PC-9 (cell line): Measurements from ENCODE around the gene GUCA1C. TPM values are rescaled to one million over a fixed set of nuclear protein-coding genes. Genes with fewer than 3 reads are reported as not detected.

Experiments
- BruUV-seq: library from RNA; stranded (reverse); fragments of 400-500 nt; replicated peaks from 2 replicates; lab custom pipeline; 2021; lab: Mats Ljungman, UMichigan
- CTCF ChIA-PET: fragments of 300-600 bp; sonication (Branson Sonifier 250); formaldehyde crosslinking; loops from one replicate; lab custom pipeline; 2022; ENCODE audit warnings: antibody characterized with exemption; lab: Charles Lee
- POLR2A ChIA-PET: fragments of 300-600 bp; sonication (Branson Sonifier 250); formaldehyde crosslinking; loops from one replicate; lab custom pipeline; 2022; ENCODE audit warnings: antibody characterized with exemption; ENCODE audit not compliant: unreplicated experiment; lab: Charles Lee
- DNase-seq, 2 experiments: peaks; one replicate each; pipeline versions ENCODE4 v3.0.0 to v3.0.0-alpha.2; 2015 to 2022; ENCODE audit warnings: mixed read lengths in 1 of 2
- H2AFZ ChIP-seq: fragments of 200-600 bp; sonication (generic); 2 replicates; pipeline ENCODE4 v1.8.1; 2017; ENCODE audit warnings: antibody characterized with exemption
- H3F3A ChIP-seq: fragments of 200-600 bp; sonication (generic); 2 replicates; pipeline ENCODE4 v1.8.1; 2017; ENCODE audit warnings: antibody characterized with exemption, mild to moderate bottlenecking, low read depth; ENCODE audit not compliant: insufficient read depth
- H3K27ac ChIP-seq: fragments of 200-600 bp; sonication (generic); 2 replicates; pipeline ENCODE4 v1.6.1; 2016; ENCODE audit warnings: mixed run types
- H3K27me3 ChIP-seq: fragments of 200-600 bp; sonication (generic); 2 replicates; pipeline ENCODE4 v1.6.1; 2016; ENCODE audit warnings: low read depth, mixed run types; ENCODE audit not compliant: insufficient read depth
- H3K36me3 ChIP-seq: fragments of 200-600 bp; sonication (generic); 2 replicates; pipeline ENCODE4 v1.6.1; 2016; ENCODE audit warnings: low read depth, mixed run types
- H3K4me1 ChIP-seq: fragments of 200-600 bp; sonication (generic); replicated peaks from 2 replicates; pipeline ENCODE4 v1.6.1; 2016; ENCODE audit warnings: mixed run types; ENCODE audit not compliant: insufficient read depth
- H3K4me2 ChIP-seq: fragments of 200-600 bp; sonication (generic); 2 replicates; pipeline ENCODE4 v1.6.1; 2017; ENCODE audit warnings: mixed run types
- H3K4me3 ChIP-seq: fragments of 200-600 bp; sonication (generic); 2 replicates; pipeline ENCODE4 v1.6.1; 2016; ENCODE audit warnings: mixed run types
- H3K79me2 ChIP-seq: fragments of 200-600 bp; sonication (generic); 2 replicates; pipeline ENCODE4 v1.6.1; 2017; ENCODE audit warnings: low read depth, mixed run types
- H3K9me2 ChIP-seq: fragments of 200-600 bp; sonication (generic); 2 replicates; pipeline ENCODE4 v1.8.1; 2017; ENCODE audit warnings: mild to moderate bottlenecking; ENCODE audit not compliant: insufficient read depth
- H3K9me3 ChIP-seq: fragments of 200-600 bp; sonication (generic); 2 replicates; pipeline ENCODE4 v1.8.1; 2016; ENCODE audit warnings: low read depth; ENCODE audit not compliant: insufficient read depth
- H4K20me1 ChIP-seq: fragments of 200-600 bp; sonication (generic); 2 replicates; pipeline ENCODE4 v1.8.1; 2017; ENCODE audit not compliant: insufficient read depth
- EZH2 ChIP-seq: fragments of 200-600 bp; sonication (generic); IDR thresholded peaks from 2 replicates; pipeline ENCODE4 v1.8.0; 2017; ENCODE audit warnings: antibody characterized with exemption, low read depth
- intact Hi-C: fragments of 100-400 bp; cut with micrococcal nuclease; formaldehyde crosslinking; loops from one replicate; pipeline ENCODE4 v1.10.0; 2022; ENCODE audit not compliant: unreplicated experiment
- total RNA-seq: library from RNA; stranded (reverse); gene quantifications from 2 replicates; pipeline ENCODE4 v1.2.3, GENCODE V29; 2021
- TF ChIP-seq, protein P1 (sequence below): fragments of 200-600 bp; sonication (generic); conservative IDR thresholded peaks from 2 replicates; pipeline ENCODE4 v1.6.1; 2017; ENCODE audit warnings: mixed run types, antibody characterized with exemption, mild to moderate bottlenecking, moderate library complexity

The GUCA1C gene
- total RNA-seq, 1 experiment from 2014 or later = not detected

DNA sequence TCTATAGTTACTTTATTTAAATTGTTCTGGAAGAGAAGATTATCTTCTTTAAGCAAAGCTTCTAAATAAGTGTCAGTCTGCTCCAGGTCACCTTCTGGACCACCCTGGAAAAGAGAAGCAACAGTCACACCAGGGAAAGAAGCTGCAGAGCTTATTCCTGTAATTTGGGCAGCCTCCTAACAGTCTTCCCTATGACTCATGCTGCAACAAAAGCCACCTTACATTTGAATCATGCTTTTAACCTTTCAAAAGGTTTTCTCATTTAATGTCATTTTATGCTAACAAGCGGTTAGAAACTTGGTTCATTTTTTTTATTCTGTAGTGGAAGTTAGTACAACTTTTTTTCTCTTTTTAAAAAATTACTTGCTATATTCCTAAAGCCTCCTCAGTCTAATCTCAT, 5.3 kb upstream of the GUCA1C start:
- H4K20me1 ChIP-seq = no peaks in the 10 kb centered on the region
- POLR2A ChIA-PET = no interaction called here
- H3K4me3 ChIP-seq = no peak overlapping the region
- no peak for TF ChIP-seq EZH2
- TF ChIP-seq, protein P1, sequence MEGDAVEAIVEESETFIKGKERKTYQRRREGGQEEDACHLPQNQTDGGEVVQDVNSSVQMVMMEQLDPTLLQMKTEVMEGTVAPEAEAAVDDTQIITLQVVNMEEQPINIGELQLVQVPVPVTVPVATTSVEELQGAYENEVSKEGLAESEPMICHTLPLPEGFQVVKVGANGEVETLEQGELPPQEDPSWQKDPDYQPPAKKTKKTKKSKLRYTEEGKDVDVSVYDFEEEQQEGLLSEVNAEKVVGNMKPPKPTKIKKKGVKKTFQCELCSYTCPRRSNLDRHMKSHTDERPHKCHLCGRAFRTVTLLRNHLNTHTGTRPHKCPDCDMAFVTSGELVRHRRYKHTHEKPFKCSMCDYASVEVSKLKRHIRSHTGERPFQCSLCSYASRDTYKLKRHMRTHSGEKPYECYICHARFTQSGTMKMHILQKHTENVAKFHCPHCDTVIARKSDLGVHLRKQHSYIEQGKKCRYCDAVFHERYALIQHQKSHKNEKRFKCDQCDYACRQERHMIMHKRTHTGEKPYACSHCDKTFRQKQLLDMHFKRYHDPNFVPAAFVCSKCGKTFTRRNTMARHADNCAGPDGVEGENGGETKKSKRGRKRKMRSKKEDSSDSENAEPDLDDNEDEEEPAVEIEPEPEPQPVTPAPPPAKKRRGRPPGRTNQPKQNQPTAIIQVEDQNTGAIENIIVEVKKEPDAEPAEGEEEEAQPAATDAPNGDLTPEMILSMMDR = no peak
- H3K27ac ChIP-seq = no peak overlapping the region
- H3F3A ChIP-seq = no peaks in the 10 kb centered on the region
- H3K9me2 ChIP-seq = peaks cover 4% of the 10 kb centered on the region; the same call in 1 of the 2 replicates
- intact Hi-C loops = no loop called here
- no peaks in the 10 kb centered on the region for H3K36me3 ChIP-seq
- no peaks in the 10 kb centered on the region for H3K27me3 ChIP-seq
- H3K4me2 ChIP-seq = no peak overlapping the region
- no peak for DNase-seq
- H3K9me3 ChIP-seq = no peaks in the 10 kb centered on the region
- H2AFZ ChIP-seq = no peak overlapping the region
- no peaks in the 10 kb centered on the region for H3K79me2 ChIP-seq
- no TSS peak for BruUV-seq
- no peaks in the 10 kb centered on the region for H3K4me1 ChIP-seq
- CTCF ChIA-PET = no interaction called here

DNA sequence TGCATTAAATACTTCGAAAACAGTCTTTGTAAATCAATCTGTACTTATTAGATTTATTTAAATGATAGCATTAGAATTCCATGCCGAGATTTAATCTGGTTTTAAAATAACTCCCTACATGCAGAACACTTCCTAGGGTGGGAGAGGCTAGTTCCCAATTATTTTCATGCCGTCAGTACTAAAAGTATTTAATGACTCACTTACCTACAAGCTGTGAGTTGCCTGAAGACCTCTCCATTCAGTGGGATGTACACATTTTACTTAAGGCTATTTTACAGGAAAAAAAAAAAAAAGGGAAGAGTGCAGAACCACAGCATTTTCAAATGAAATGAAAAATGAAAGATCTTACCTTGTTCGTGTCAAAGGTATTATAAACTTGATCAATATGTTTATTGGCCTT, 469 bp downstream of the GUCA1C start:
- intact Hi-C loops = no loop called here
- ChIA-PET POLR2A (no interaction called here), CTCF (interaction anchor here (0.6 kb wide), 1 partner anchor 339 kb away, joined by 3 read pairs; no protein-coding TSS in a partner anchor)
- Histone ChIP-seq H3K27ac (no peak overlapping the region), H3K4me3 (no peak overlapping the region), H3K9me2 (peaks cover 4% of the 10 kb centered on the region; the same call in 1 of the 2 replicates), H3F3A (no peaks in the 10 kb centered on the region), H3K4me1 (no peaks in the 10 kb centered on the region), H4K20me1 (no peaks in the 10 kb centered on the region), H3K4me2 (no peak overlapping the region), H3K27me3 (no peaks in the 10 kb centered on the region), H3K36me3 (no peaks in the 10 kb centered on the region), H3K9me3 (no peaks in the 10 kb centered on the region), H3K79me2 (no peaks in the 10 kb centered on the region), H2AFZ (0 out of 2 replicates have a peak overlapping the region, but pooled peaks have one; percentile 5)
- no peak for DNase-seq
- TF ChIP-seq EZH2 = no peak
- TF ChIP-seq, protein P1 = no peak
- no TSS peak for BruUV-seq

DNA sequence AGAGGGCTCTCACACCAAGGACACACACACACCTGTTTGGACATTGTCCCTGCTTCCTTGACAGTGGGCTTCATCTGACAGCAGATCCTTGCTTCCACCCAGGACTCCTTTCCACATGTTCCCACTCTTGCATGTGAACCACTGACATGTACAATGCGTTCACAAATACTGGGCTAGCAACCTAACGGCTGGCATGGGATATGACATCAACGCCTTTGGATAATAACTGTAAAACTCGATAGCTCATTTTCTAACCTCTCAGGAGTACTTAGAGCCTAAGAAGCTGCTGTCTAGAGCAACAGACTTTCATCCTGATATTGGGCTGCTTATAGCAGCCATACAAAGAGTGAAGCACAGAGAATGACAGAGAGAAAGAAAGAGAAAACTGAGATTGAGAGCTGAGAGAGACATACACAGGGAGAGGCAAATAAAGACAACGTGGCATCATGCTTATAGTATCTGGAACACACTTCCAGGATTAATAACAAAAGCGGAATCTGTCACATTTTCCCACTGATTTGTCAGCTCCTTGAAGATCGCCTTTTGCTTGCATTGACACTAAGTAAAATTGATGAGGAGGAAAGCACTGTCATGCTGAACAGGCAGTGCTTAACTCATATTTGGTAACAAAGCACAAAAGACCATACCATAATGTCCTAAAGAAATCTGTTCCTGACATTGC, 1.7 kb downstream of the GUCA1C start:
- BruUV-seq = no TSS peak
- no peak overlapping the region for H2AFZ ChIP-seq
- H3K9me2 ChIP-seq = peaks cover 4% of the 10 kb centered on the region; the same call in 1 of the 2 replicates
- H3K4me3 ChIP-seq = no peak overlapping the region
- CTCF ChIA-PET = no interaction called here
- no peaks in the 10 kb centered on the region for H3K79me2 ChIP-seq
- H3F3A ChIP-seq = no peaks in the 10 kb centered on the region
- intact Hi-C loops = no loop called here
- no peaks in the 10 kb centered on the region for H3K36me3 ChIP-seq
- TF ChIP-seq, protein P1 = no peak
- no peak for TF ChIP-seq EZH2
- no peaks in the 10 kb centered on the region; the same call in 1 of the 2 replicates for H3K9me3 ChIP-seq
- H3K4me1 ChIP-seq = no peaks in the 10 kb centered on the region
- POLR2A ChIA-PET = no interaction called here
- no peak overlapping the region for H3K4me2 ChIP-seq
- DNase-seq = no peak
- no peaks in the 10 kb centered on the region for H4K20me1 ChIP-seq
- H3K27me3 ChIP-seq = no peaks in the 10 kb centered on the region
- no peak overlapping the region for H3K27ac ChIP-seq
